Esophagus muscularis mucosa (tissue), 4 donors: Measurements from ENCODE around the gene GSTA2. TPM values are rescaled to one million over a fixed set of nuclear protein-coding genes. Genes with fewer than 3 reads are reported as not detected.

ENCODE experiments used
- DNase-seq: peaks from one replicate; pipeline ENCODE4 v3.0.0-alpha.2; 2017; ENCODE audit errors: extremely low spot score
- H3K27ac ChIP-seq, 4 donors: fragments of 200-600 bp; sonication (generic); replicated peaks in 1 of 4; 1 replicate in 3 of 4; 2 replicates in 1 of 4; pipeline ENCODE4 v1.5.1; 2016 to 2019; ENCODE audit warnings: mild to moderate bottlenecking in 1 of 4
- H3K27me3 ChIP-seq, 4 donors: fragments of 200-600 bp; sonication (generic); one replicate each; pipeline versions ENCODE4 v1.5.1 to v1.6.0; 2016 to 2019
- H3K36me3 ChIP-seq, 4 donors: fragments of 200-600 bp; sonication (generic); one replicate each; pipeline ENCODE4 v1.5.1; 2016 to 2019
- H3K4me1 ChIP-seq, 4 donors: fragments of 200-600 bp; sonication (generic); one replicate each; pipeline ENCODE4 v1.5.1; 2016 to 2019
- H3K4me3 ChIP-seq, 4 donors: fragments of 200-600 bp; sonication (generic); 1 replicate in 2 of 4; 2 replicates in 2 of 4; pipeline ENCODE4 v1.5.1; 2016 to 2019; ENCODE audit warnings: mild to moderate bottlenecking in 4 of 4, moderate library complexity in 1 of 4
- H3K9me3 ChIP-seq, 4 donors: fragments of 200-600 bp; sonication (generic); 1 replicate in 3 of 4; 2 replicates in 1 of 4; pipeline ENCODE4 v1.5.1; 2016 to 2019
- CTCF ChIP-seq, 3 experiments: fragments of 200-600 bp in 2 of 3; fragments of 450-650 bp in 1 of 3; sonication (generic) in 2 of 3; IDR thresholded peaks; one replicate each; pipeline ENCODE4 v1.5.1; 2017 to 2019; ENCODE audit warnings: antibody characterized with exemption in 3 of 3, mild to moderate bottlenecking in 2 of 3, moderate library complexity in 1 of 3
- EP300 ChIP-seq: sonication (generic); formaldehyde crosslinking; IDR thresholded peaks from one replicate; pipeline ENCODE4 v1.6.1; 2017; ENCODE audit warnings: antibody characterized with exemption
- POLR2A ChIP-seq: fragments of 450-650 bp; IDR thresholded peaks from one replicate; pipeline ENCODE4 v1.6.1; 2017; ENCODE audit warnings: antibody characterized with exemption, moderate library complexity, mild to moderate bottlenecking, low read depth
- POLR2AphosphoS5 ChIP-seq, 2 donors: sonication (generic); formaldehyde crosslinking; IDR thresholded peaks; one replicate each; pipeline ENCODE4 v1.6.1; 2017; ENCODE audit warnings: antibody characterized with exemption in 2 of 2
- WGBS: methylation state at CpG from one replicate; pipeline ENCODE4 v1.1.5; 2018; 5-methylcytosine and 5-hydroxymethylcytosine counted together
- intact Hi-C: fragments of 100-400 bp; cut with DNase I; formaldehyde crosslinking; loops from one replicate; pipeline ENCODE4 v1.15.1; 2023
- total RNA-seq, 4 donors: library from RNA; depleted of rRNA; stranded (reverse); fragments of >200 nt; gene quantifications; one replicate each; pipeline versions ENCODE4 v1.1.0 to v1.2.1, GENCODE V29; 2016

GSTA2 gene
- total RNA-seq, 4 donors from 2014 or later: not detected

GRCh38 chr6:52736145-52736544 lies 27.1 kb downstream of the GSTA2 start:
- no peaks in the 10 kb centered on the region for H3K4me1 ChIP-seq
- no peaks in the 10 kb centered on the region for H3K27me3 ChIP-seq
- WGBS: 100% methylated on average over 1 of the region's 1 CpG
- no peak for TF ChIP-seq CTCF (IDR thresholded peaks at IDR 0.05)
- TF ChIP-seq EP300: no peak
- TF ChIP-seq POLR2A: no peak
- no peak for TF ChIP-seq POLR2AphosphoS5 (IDR thresholded peaks at IDR 0.05)
- no peak for DNase-seq
- H3K9me3 ChIP-seq: peaks cover 0 to 6% (median 2%) of the 10 kb centered on the region in 4 donors
- no peak overlapping the region for H3K4me3 ChIP-seq
- intact Hi-C loops: no loop called here
- H3K36me3 ChIP-seq: no peaks in the 10 kb centered on the region
- H3K27ac ChIP-seq: no peak overlapping the region

- 96% methylated on average over 6 of the region's 6 CpGs for WGBS
- no peak overlapping the region for H3K27ac ChIP-seq
- no peak overlapping the region for H3K4me3 ChIP-seq
- H3K36me3 ChIP-seq: no peaks in the 10 kb centered on the region
- H3K9me3 ChIP-seq: no peaks in the 10 kb centered on the region
- no peak for DNase-seq
- H3K4me1 ChIP-seq: no peaks in the 10 kb centered on the region
- TF ChIP-seq POLR2A (no peak), POLR2AphosphoS5 (IDR thresholded peaks at IDR 0.05) (no peak), EP300 (no peak), CTCF (IDR thresholded peaks at IDR 0.05) (no peak)
- H3K27me3 ChIP-seq: no peaks in the 10 kb centered on the region
- intact Hi-C loops: no loop called here
Measured at GRCh38 chr6:52735071-52735470, 28.2 kb downstream of the GSTA2 start.

DNA sequence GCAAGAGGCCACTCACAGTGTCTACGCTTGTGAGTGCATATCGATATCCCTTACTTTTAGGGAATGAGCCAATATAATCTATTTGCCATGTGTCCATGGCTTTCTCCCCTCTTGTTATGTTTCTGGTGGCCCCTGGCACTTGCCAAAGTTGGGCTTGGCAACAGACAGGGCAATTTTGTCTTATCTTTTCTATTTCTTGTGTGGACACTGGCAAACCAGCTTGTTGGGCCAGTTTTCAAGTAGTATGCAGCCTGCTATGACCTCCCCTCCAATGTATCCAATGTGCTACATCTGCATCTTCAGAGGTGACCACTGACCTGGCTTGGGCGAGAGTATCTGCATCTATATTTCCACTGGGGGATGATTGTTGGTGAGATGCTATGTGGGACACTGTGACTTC lies 29.2 kb downstream of the GSTA2 start:
- WGBS: 96% methylated on average over 3 of the region's 3 CpGs

GRCh38 chr6:52733172-52733571 lies 30.1 kb downstream of the GSTA2 start:
- H3K4me3 ChIP-seq: no peak overlapping the region
- H3K27ac ChIP-seq: no peak overlapping the region
- 100% methylated on average over 1 of the region's 1 CpG for WGBS
- no peaks in the 10 kb centered on the region for H3K36me3 ChIP-seq
- TF ChIP-seq POLR2A (no peak), EP300 (no peak), POLR2AphosphoS5 (IDR thresholded peaks at IDR 0.05) (no peak), CTCF (IDR thresholded peaks at IDR 0.05) (no peak)
- H3K9me3 ChIP-seq: no peaks in the 10 kb centered on the region
- intact Hi-C loops: no loop called here
- no peaks in the 10 kb centered on the region for H3K27me3 ChIP-seq
- DNase-seq: no peak
- H3K4me1 ChIP-seq: no peaks in the 10 kb centered on the region

More for the DNA sequence above, 29.2 kb downstream of the GSTA2 start:
- no peaks in the 10 kb centered on the region for H3K4me1 ChIP-seq
- H3K36me3 ChIP-seq: no peaks in the 10 kb centered on the region
- no peaks in the 10 kb centered on the region for H3K9me3 ChIP-seq
- no peak for DNase-seq
- no peak overlapping the region for H3K27ac ChIP-seq
- no peaks in the 10 kb centered on the region for H3K27me3 ChIP-seq
- H3K4me3 ChIP-seq: no peak overlapping the region
- TF ChIP-seq POLR2A (no peak), POLR2AphosphoS5 (IDR thresholded peaks at IDR 0.05) (no peak), EP300 (no peak), CTCF (IDR thresholded peaks at IDR 0.05) (no peak)
- intact Hi-C loops: no loop called here

- TF ChIP-seq EP300: no peak
- TF ChIP-seq POLR2AphosphoS5 (IDR thresholded peaks at IDR 0.05): no peak
- no peak for TF ChIP-seq POLR2A
- no peak for TF ChIP-seq CTCF (IDR thresholded peaks at IDR 0.05)
- H3K27me3 ChIP-seq: no peaks in the 10 kb centered on the region
- H3K27ac ChIP-seq: no peak overlapping the region
- WGBS: 61% methylated on average over 6 of the region's 6 CpGs
- H3K9me3 ChIP-seq: no peaks in the 10 kb centered on the region
- intact Hi-C loops: no loop called here
- H3K4me3 ChIP-seq: no peak overlapping the region
- H3K4me1 ChIP-seq: no peaks in the 10 kb centered on the region
- DNase-seq: no peak
- H3K36me3 ChIP-seq: no peaks in the 10 kb centered on the region
Measured at GRCh38 chr6:52731719-52732118, 31.6 kb downstream of the GSTA2 start.
